ENCODE data around the gene DYRK4. TPM values are rescaled to one million over a fixed set of nuclear protein-coding genes. Genes with fewer than 3 reads are reported as not detected.

Gene DYRK4, protein sequence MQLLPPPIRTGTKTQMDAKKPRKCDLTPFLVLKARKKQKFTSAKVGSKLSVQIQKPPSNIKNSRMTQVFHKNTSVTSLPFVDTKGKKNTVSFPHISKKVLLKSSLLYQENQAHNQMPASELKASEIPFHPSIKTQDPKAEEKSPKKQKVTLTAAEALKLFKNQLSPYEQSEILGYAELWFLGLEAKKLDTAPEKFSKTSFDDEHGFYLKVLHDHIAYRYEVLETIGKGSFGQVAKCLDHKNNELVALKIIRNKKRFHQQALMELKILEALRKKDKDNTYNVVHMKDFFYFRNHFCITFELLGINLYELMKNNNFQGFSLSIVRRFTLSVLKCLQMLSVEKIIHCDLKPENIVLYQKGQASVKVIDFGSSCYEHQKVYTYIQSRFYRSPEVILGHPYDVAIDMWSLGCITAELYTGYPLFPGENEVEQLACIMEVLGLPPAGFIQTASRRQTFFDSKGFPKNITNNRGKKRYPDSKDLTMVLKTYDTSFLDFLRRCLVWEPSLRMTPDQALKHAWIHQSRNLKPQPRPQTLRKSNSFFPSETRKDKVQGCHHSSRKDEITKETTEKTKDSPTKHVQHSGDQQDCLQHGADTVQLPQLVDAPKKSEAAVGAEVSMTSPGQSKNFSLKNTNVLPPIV
- total RNA-seq (2021; ENCODE audit: unreplicated experiment) (13.3 TPM), Bru-seq, nascent RNA (percentile 45 among the genes with signal in this experiment), BruChase-seq, experiment 1, labeled RNA remaining after a 2-hour chase (percentile 56 among the genes with signal in this experiment), BruChase-seq, experiment 2, labeled RNA remaining after a 6-hour chase (percentile 46 among the genes with signal in this experiment)
- 19.1 TPM for polyA plus RNA-seq (2012; ENCODE audit: insufficient read length)
- long read RNA-seq, partial matches to known transcripts, result 4 of 7 reads
- long read RNA-seq, other reads (novel, unspliced or antisense), result 2 of 7 reads

DNA sequence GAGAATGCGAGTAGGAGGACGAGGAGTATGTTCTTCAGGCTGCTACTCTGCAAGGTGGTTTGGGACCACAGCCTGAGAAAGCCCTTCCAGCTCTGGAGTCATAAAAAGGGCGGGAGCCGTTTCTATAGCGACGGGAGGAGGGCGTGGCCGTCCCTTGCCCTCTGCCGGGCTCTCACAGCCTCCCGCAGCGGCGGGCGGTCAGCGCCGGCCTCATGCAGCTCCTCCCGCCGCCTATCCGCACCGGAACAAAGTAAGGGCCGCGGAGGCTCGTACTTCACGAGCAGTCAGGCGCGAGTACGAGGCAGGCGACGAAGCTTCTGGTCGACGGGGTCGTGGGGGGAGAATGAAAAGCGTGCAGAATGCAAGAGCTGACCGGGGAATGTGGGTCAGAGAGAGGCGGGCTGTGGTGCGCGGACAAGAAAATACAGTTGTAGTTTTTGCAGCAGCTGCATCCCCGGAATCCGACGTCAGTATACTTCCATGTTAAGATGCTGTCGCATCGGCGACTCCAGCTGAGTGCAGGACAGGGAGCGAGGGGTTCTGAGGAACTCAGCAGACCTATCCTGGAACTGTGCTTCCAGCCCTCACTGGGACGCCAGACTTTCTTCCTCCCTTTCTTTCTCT is at the start of gene DYRK4:
Gene DYRK4 (plus strand): TSS at position 175 of the 624 bp plus-strand sequence. CDS start 38 bp downstream, at position 213.
- intact Hi-C loops (cut with micrococcal nuclease; ENCODE audit: unreplicated experiment), result no loop called here
- ChIA-PET CTCF (no interaction called here), POLR2A (no interaction called here)
- no peak within 1 kb of the TSS for H3K27ac ChIP-seq (ENCODE audit: low read length)
- DNase-seq (ENCODE audit: low read depth, low spot score) (no peak), ATAC-seq (peak; percentile 74; the same call in 1 of the 2 replicates)
- H3K4me3 ChIP-seq (ENCODE audit: low read depth in 2 of 2, low read length in 2 of 2), result no peak within 1 kb of the TSS
- no TSS peak for BruUV-seq (replicated peaks)
- no peaks in the 10 kb centered on the region for H3K9me3 ChIP-seq (ENCODE audit: control insufficient read depth, insufficient read depth, low read depth, low read length)
- in situ Hi-C loops (cut with HindIII; ENCODE audit: low pct_unique_long_range_greater_than_20kb, low sequenced_read_pairs), result no loop called here
- no peaks in the 10 kb centered on the region for H3K4me1 ChIP-seq (ENCODE audit: control insufficient read depth, insufficient read depth, low read length)
- TF ChIP-seq, protein P1, sequence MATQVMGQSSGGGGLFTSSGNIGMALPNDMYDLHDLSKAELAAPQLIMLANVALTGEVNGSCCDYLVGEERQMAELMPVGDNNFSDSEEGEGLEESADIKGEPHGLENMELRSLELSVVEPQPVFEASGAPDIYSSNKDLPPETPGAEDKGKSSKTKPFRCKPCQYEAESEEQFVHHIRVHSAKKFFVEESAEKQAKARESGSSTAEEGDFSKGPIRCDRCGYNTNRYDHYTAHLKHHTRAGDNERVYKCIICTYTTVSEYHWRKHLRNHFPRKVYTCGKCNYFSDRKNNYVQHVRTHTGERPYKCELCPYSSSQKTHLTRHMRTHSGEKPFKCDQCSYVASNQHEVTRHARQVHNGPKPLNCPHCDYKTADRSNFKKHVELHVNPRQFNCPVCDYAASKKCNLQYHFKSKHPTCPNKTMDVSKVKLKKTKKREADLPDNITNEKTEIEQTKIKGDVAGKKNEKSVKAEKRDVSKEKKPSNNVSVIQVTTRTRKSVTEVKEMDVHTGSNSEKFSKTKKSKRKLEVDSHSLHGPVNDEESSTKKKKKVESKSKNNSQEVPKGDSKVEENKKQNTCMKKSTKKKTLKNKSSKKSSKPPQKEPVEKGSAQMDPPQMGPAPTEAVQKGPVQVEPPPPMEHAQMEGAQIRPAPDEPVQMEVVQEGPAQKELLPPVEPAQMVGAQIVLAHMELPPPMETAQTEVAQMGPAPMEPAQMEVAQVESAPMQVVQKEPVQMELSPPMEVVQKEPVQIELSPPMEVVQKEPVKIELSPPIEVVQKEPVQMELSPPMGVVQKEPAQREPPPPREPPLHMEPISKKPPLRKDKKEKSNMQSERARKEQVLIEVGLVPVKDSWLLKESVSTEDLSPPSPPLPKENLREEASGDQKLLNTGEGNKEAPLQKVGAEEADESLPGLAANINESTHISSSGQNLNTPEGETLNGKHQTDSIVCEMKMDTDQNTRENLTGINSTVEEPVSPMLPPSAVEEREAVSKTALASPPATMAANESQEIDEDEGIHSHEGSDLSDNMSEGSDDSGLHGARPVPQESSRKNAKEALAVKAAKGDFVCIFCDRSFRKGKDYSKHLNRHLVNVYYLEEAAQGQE (IDR thresholded peaks at IDR 0.05; ENCODE audit: insufficient read depth in 1 of 2, low read depth in 2 of 2, low read length in 1 of 2), result no peak
- TF ChIP-seq POLR2AphosphoS5 (IDR thresholded peaks at IDR 0.05; ENCODE audit: low read depth, low read length), result no peak
- no peak for TF ChIP-seq TCF7L2 (IDR thresholded peaks at IDR 0.05; ENCODE audit: low read depth, low read length)
- TF ChIP-seq, protein P2, sequence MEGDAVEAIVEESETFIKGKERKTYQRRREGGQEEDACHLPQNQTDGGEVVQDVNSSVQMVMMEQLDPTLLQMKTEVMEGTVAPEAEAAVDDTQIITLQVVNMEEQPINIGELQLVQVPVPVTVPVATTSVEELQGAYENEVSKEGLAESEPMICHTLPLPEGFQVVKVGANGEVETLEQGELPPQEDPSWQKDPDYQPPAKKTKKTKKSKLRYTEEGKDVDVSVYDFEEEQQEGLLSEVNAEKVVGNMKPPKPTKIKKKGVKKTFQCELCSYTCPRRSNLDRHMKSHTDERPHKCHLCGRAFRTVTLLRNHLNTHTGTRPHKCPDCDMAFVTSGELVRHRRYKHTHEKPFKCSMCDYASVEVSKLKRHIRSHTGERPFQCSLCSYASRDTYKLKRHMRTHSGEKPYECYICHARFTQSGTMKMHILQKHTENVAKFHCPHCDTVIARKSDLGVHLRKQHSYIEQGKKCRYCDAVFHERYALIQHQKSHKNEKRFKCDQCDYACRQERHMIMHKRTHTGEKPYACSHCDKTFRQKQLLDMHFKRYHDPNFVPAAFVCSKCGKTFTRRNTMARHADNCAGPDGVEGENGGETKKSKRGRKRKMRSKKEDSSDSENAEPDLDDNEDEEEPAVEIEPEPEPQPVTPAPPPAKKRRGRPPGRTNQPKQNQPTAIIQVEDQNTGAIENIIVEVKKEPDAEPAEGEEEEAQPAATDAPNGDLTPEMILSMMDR (IDR thresholded peaks at IDR 0.05), result no peak
- TF ChIP-seq SIN3A (IDR thresholded peaks at IDR 0.05; ENCODE audit: borderline replicate concordance, insufficient read depth, low read depth, low read length), result no peak
- peaks cover 3% of the 10 kb centered on the region; the same call in 1 of the 2 replicates for H3K36me3 ChIP-seq (ENCODE audit: control insufficient read depth, insufficient read depth, low read length)
- no peaks in the 10 kb centered on the region for H3K27me3 ChIP-seq (ENCODE audit: control insufficient read depth, insufficient read depth, low read length)

DNA sequence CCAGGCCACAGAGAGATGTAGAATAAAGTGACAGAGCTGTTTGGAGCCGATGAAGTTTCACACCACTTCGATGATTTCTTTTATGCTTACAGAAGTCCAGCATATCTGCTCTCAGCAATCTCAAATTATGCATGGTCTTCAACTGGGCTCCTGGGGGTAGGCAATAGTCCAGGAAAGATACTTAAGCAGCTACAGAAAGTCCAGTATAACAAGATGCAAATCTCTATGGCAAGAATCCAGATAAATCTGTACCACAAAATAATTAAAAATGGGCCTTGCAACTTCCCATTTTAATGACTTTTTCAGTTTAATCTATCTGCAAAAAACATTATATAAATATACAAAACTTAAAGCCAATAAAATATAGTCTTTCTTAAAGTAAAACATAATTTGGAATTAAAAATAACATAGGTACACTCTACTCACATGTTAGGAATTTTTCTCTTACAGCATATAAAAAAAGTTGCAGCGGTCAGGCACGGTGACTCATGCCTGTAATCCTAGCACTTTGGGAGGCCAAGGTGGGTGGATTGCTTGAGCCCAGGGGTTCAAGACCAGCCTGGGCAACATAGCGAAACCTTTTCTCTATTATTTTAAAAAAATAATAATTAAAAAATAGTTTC is 43.8 kb upstream of the DYRK4 start:
- in situ Hi-C loops (cut with HindIII; ENCODE audit: low pct_unique_long_range_greater_than_20kb, low sequenced_read_pairs) (no loop called here), intact Hi-C loops (cut with micrococcal nuclease; ENCODE audit: unreplicated experiment) (no loop called here)
- no peaks in the 10 kb centered on the region for H3K9me3 ChIP-seq (ENCODE audit: control insufficient read depth, insufficient read depth, low read depth, low read length)
- no peak overlapping the region for H3K27ac ChIP-seq (ENCODE audit: low read length)
- no peaks in the 10 kb centered on the region for H3K4me1 ChIP-seq (ENCODE audit: control insufficient read depth, insufficient read depth, low read length)
- H3K27me3 ChIP-seq (ENCODE audit: control insufficient read depth, insufficient read depth, low read length), result no peaks in the 10 kb centered on the region
- ATAC-seq (peak; percentile 77), DNase-seq (ENCODE audit: low read depth, low spot score) (no peak)
- CTCF ChIA-PET, result no interaction called here
- POLR2A ChIA-PET, result no interaction called here
- BruUV-seq (replicated peaks), result no TSS peak
- no peaks in the 10 kb centered on the region; the same call in 1 of the 2 replicates for H3K36me3 ChIP-seq (ENCODE audit: control insufficient read depth, insufficient read depth, low read length)
- TF ChIP-seq SIN3A (IDR thresholded peaks at IDR 0.05; ENCODE audit: borderline replicate concordance, insufficient read depth, low read depth, low read length) (no peak), TCF7L2 (IDR thresholded peaks at IDR 0.05; ENCODE audit: low read depth, low read length) (no peak), POLR2AphosphoS5 (IDR thresholded peaks at IDR 0.05; ENCODE audit: low read depth, low read length) (no peak)
- TF ChIP-seq, protein P1 (IDR thresholded peaks at IDR 0.05; ENCODE audit: insufficient read depth in 1 of 2, low read depth in 2 of 2, low read length in 1 of 2), result no peak
- TF ChIP-seq, protein P2 (IDR thresholded peaks at IDR 0.05), result no peak
- H3K4me3 ChIP-seq (ENCODE audit: low read depth in 2 of 2, low read length in 2 of 2), result no peak overlapping the region

Data from Panc1 (cell line).